Measurements from ENCODE around the gene KDM4B.

Gene KDM4B

GRCh38 chr19:4997297-4997696, 28.4 kb downstream of the KDM4B start:
- DNase-seq (ENCODE audit: low read depth) = no peak
- H3K4me3 ChIP-seq (ENCODE audit: control insufficient read depth, low read depth, low read length) = no peak overlapping the region
- TF ChIP-seq CTCF (IDR thresholded peaks at IDR 0.05; ENCODE audit: control insufficient read depth, insufficient read depth, low read depth, low read length, missing control alignments) = no peak

- no peak for DNase-seq (ENCODE audit: low read depth)
- H3K4me3 ChIP-seq (ENCODE audit: control insufficient read depth, low read depth, low read length) = no peak overlapping the region
- no peak for TF ChIP-seq CTCF (IDR thresholded peaks at IDR 0.05; ENCODE audit: control insufficient read depth, insufficient read depth, low read depth, low read length, missing control alignments)
Observed at GRCh38 chr19:5000120-5000611, 31.3 kb downstream of the KDM4B start.

- H3K4me3 ChIP-seq (ENCODE audit: control insufficient read depth, low read depth, low read length) = no peak overlapping the region
- peak; percentile 40 for DNase-seq (ENCODE audit: low read depth)
- peak; percentile 77 for TF ChIP-seq CTCF (IDR thresholded peaks at IDR 0.05; ENCODE audit: control insufficient read depth, insufficient read depth, low read depth, low read length, missing control alignments)
Observed at GRCh38 chr19:5001615-5002014, 32.7 kb downstream of the KDM4B start.

GRCh38 chr19:5002143-5002542, 33.2 kb downstream of the KDM4B start:
- no peak overlapping the region for H3K4me3 ChIP-seq (ENCODE audit: control insufficient read depth, low read depth, low read length)
- TF ChIP-seq CTCF (IDR thresholded peaks at IDR 0.05; ENCODE audit: control insufficient read depth, insufficient read depth, low read depth, low read length, missing control alignments) = no peak
- peak; percentile 31 for DNase-seq (ENCODE audit: low read depth)

- TF ChIP-seq CTCF (IDR thresholded peaks at IDR 0.05; ENCODE audit: control insufficient read depth, insufficient read depth, low read depth, low read length, missing control alignments) = no peak
- no peak overlapping the region for H3K4me3 ChIP-seq (ENCODE audit: control insufficient read depth, low read depth, low read length)
- DNase-seq (ENCODE audit: low read depth) = no peak
Observed at GRCh38 chr19:5003781-5004180, 34.9 kb downstream of the KDM4B start.

GRCh38 chr19:5005096-5005495, 36.2 kb downstream of the KDM4B start:
- DNase-seq (ENCODE audit: low read depth) = no peak
- TF ChIP-seq CTCF (IDR thresholded peaks at IDR 0.05; ENCODE audit: control insufficient read depth, insufficient read depth, low read depth, low read length, missing control alignments) = no peak
- H3K4me3 ChIP-seq (ENCODE audit: control insufficient read depth, low read depth, low read length) = no peak overlapping the region

- peak; percentile 16 for DNase-seq (ENCODE audit: low read depth)
- no peak for TF ChIP-seq CTCF (IDR thresholded peaks at IDR 0.05; ENCODE audit: control insufficient read depth, insufficient read depth, low read depth, low read length, missing control alignments)
- H3K4me3 ChIP-seq (ENCODE audit: control insufficient read depth, low read depth, low read length) = no peak overlapping the region
Observed at GRCh38 chr19:5006201-5006600, 37.3 kb downstream of the KDM4B start.
